Loucy (cell line): ENCODE results near the gene GNB1L.

ENCODE experiments used
- CTCF ChIP-seq: fragments of 200-600 bp; sonication (generic); conservative IDR thresholded peaks from 2 replicates; pipeline ENCODE4 v1.5.1; 2014; ENCODE audit warnings: mild to moderate bottlenecking, antibody characterized with exemption, low read length
- EZH2phosphoT487 ChIP-seq: fragments of 200-600 bp; IDR thresholded peaks from 2 replicates; pipeline ENCODE4 v1.6.1; 2018; ENCODE audit warnings: antibody characterized with exemption, mild to moderate bottlenecking, moderate library complexity, borderline replicate concordance

- TF ChIP-seq CTCF (no peak), EZH2phosphoT487 (no peak)
Observed at GRCh38 chr22:19857382-19857781, 2.7 kb upstream of the GNB1L start.
